ENCODE data around the gene SCO1. TPM values are rescaled to one million over a fixed set of nuclear protein-coding genes. Genes with fewer than 3 reads are reported as not detected.

SCO1 gene
- total and polyA plus RNA-seq, 2 of the 4 experiments (the other 2 are of a cell fraction): 17.0 to 21.7 TPM

DNA sequence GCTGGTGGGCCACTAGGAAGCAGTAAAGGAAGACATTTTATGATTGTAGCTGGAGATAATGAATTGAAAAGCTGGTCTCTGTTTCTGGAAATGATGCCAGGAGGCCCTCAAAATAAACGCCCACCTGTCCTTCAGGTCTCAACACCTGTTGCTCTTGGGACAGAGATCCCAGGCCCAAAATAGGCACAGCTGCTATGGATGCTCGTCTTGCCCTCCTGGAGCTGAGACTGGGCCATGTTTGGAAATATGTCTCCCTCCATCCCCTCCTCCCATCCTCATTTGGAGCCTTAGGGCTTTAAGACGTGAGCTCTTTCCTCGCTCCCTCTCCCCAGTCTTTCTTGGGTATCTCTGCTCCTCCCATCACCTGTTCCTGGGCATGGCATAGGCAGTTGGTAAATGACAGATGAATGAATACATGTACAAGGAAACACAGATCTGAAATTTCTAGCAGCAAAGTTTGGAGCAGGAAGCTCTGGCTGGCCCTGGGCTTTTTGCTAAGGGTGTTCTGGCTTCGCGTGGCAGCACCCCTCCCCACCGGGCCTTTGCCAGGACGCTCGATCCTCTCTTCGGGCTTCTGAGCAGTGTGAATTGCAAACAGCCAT, 73.5 kb downstream of the SCO1 start:
- H4K8ac ChIP-seq (ENCODE audit: low read depth in 2 of 2, low read length in 2 of 2): no peak overlapping the region
- no peak overlapping the region for H4K5ac ChIP-seq (ENCODE audit: low read depth, low read length)
- TF ChIP-seq RAD21 (IDR thresholded peaks at IDR 0.05; ENCODE audit: low read length) (no peak), RCOR1 (IDR thresholded peaks at IDR 0.05; ENCODE audit: insufficient replicate concordance, low read length) (no peak), NFE2L2 (IDR thresholded peaks at IDR 0.05; ENCODE audit: low read depth, low read length) (no peak), CHD1 (IDR thresholded peaks at IDR 0.05; ENCODE audit: low read depth, low read length) (no peak), CEBPB (IDR thresholded peaks at IDR 0.05; ENCODE audit: low read depth, low read length) (no peak)
- TF ChIP-seq, protein P1, sequence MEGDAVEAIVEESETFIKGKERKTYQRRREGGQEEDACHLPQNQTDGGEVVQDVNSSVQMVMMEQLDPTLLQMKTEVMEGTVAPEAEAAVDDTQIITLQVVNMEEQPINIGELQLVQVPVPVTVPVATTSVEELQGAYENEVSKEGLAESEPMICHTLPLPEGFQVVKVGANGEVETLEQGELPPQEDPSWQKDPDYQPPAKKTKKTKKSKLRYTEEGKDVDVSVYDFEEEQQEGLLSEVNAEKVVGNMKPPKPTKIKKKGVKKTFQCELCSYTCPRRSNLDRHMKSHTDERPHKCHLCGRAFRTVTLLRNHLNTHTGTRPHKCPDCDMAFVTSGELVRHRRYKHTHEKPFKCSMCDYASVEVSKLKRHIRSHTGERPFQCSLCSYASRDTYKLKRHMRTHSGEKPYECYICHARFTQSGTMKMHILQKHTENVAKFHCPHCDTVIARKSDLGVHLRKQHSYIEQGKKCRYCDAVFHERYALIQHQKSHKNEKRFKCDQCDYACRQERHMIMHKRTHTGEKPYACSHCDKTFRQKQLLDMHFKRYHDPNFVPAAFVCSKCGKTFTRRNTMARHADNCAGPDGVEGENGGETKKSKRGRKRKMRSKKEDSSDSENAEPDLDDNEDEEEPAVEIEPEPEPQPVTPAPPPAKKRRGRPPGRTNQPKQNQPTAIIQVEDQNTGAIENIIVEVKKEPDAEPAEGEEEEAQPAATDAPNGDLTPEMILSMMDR (conservative IDR thresholded peaks at IDR 0.05; ENCODE audit: low read depth, low read length): no peak
- TF ChIP-seq, protein P2, sequence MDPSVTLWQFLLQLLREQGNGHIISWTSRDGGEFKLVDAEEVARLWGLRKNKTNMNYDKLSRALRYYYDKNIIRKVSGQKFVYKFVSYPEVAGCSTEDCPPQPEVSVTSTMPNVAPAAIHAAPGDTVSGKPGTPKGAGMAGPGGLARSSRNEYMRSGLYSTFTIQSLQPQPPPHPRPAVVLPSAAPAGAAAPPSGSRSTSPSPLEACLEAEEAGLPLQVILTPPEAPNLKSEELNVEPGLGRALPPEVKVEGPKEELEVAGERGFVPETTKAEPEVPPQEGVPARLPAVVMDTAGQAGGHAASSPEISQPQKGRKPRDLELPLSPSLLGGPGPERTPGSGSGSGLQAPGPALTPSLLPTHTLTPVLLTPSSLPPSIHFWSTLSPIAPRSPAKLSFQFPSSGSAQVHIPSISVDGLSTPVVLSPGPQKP (IDR thresholded peaks at IDR 0.05; ENCODE audit: borderline replicate concordance, low read depth, low read length): no peak
- no peak overlapping the region for H2BK5ac ChIP-seq (ENCODE audit: low read depth, low read length, poor library complexity, severe bottlenecking)
- H4K20me1 ChIP-seq (ENCODE audit: insufficient read depth, low read length): no peaks in the 10 kb centered on the region
- H2BK20ac ChIP-seq (ENCODE audit: low read depth, low read length): no peak overlapping the region
- H3K14ac ChIP-seq (replicated peaks; ENCODE audit: low read depth, low read length): no peak overlapping the region
- H2AK5ac ChIP-seq (ENCODE audit: low read depth, low read length): no peak overlapping the region
- H3K9me3 ChIP-seq (ENCODE audit: control insufficient read depth, insufficient read depth, low read length): no peaks in the 10 kb centered on the region
- no peaks in the 10 kb centered on the region for H3K36me3 ChIP-seq (ENCODE audit: control insufficient read depth, insufficient read depth, low read length)
- ChIA-PET POLR2A (ENCODE audit: unreplicated experiment) (no interaction called here), CTCF (interaction anchor here (0.8 kb wide), 1 partner anchor 10 kb away, joined by 3 read pairs; no protein-coding TSS in a partner anchor)
- no peaks in the 10 kb centered on the region for H3K9me1 ChIP-seq (ENCODE audit: insufficient read depth, low read length)
- no peak overlapping the region for H3K9ac ChIP-seq (ENCODE audit: low read depth, low read length)
- no peak overlapping the region for H4K91ac ChIP-seq (ENCODE audit: insufficient read depth, low read depth, low read length)
- intact Hi-C loops (cut with micrococcal nuclease): no loop called here
- H3K23ac ChIP-seq (ENCODE audit: low read depth, low read length): no peak overlapping the region
- BruUV-seq (replicated peaks): no TSS peak
- WGBS, 2 experiments (ENCODE audit: extremely low coverage in 2 of 2, insufficient read length in 1 of 2): 83% methylated on average over 1 of the region's 10 CpGs; no CpG with 5 or more reads in 1 of the 2 experiments
- no peaks in the 10 kb centered on the region for H3K79me1 ChIP-seq (ENCODE audit: low read depth in 1 of 2, low read length in 2 of 2)
- no peak for DNase-seq
- H3K4me3 ChIP-seq (ENCODE audit: insufficient read depth, low read depth, low read length): no peak overlapping the region
- no peak for ATAC-seq (ENCODE audit: low read depth)
- no peak overlapping the region for H2BK15ac ChIP-seq (ENCODE audit: low read depth, low read length)
- no peaks in the 10 kb centered on the region for H3K27me3 ChIP-seq (ENCODE audit: control insufficient read depth, insufficient read depth, low read length)
- no peak overlapping the region for H3K4ac ChIP-seq (ENCODE audit: low read depth, low read length)
- H3K56ac ChIP-seq (ENCODE audit: extremely low read depth, insufficient read depth, low read length): no peak overlapping the region
- dilution Hi-C loops (cut with HindIII; ENCODE audit: low sequenced_read_pairs, unreplicated experiment): no loop called here
- no peaks in the 10 kb centered on the region for H3K4me1 ChIP-seq (ENCODE audit: control insufficient read depth, insufficient read depth, low read length)
- H2AFZ ChIP-seq (replicated peaks; ENCODE audit: low read length, poor library complexity): no peak overlapping the region
- H3K4me2 ChIP-seq (ENCODE audit: low read depth, low read length): no peak overlapping the region
- H2AK9ac ChIP-seq (replicated peaks; ENCODE audit: low read depth, low read length, poor library complexity): no peak overlapping the region
- no peak overlapping the region for H3K27ac ChIP-seq (ENCODE audit: insufficient read depth, low read length)
- in situ Hi-C loops (cut with MboI; ENCODE audit: low sequenced_read_pairs): loop anchor here (25.0 kb wide), 1 partner anchor 887 kb away; no protein-coding TSS in a partner anchor
- no peak overlapping the region for H2BK120ac ChIP-seq (ENCODE audit: low read depth, low read length)
- H3K18ac ChIP-seq (ENCODE audit: low read depth, low read length): no peak overlapping the region
